Epithelial cell of proximal tubule (primary cell): ENCODE results near the gene DARS2. TPM values are rescaled to one million over a fixed set of nuclear protein-coding genes. Genes with fewer than 3 reads are reported as not detected.

Experiments used
- DNase-seq: peaks from one replicate; pipeline ENCODE4 v3.0.0-alpha.2; 2011; ENCODE audit warnings: low read depth
- H3K4me3 ChIP-seq: 2 replicates; pipeline ENCODE4 v1.5.1; 2011; ENCODE audit warnings: low read depth, mild to moderate bottlenecking, low read length
- total RNA-seq: library from RNA; depleted of rRNA; stranded (reverse); fragments of >200 nt; gene quantifications from 2 replicates; pipeline ENCODE4 v1.2.3, GENCODE V29; 2015
- TF ChIP-seq, protein P1 (sequence below): conservative IDR thresholded peaks from 2 replicates; pipeline ENCODE4 v1.5.1; 2012; ENCODE audit warnings: low read depth, mild to moderate bottlenecking, low read length

The DARS2 gene
- total RNA-seq, 1 donor from 2014 or later: 39.6 TPM

DNA sequence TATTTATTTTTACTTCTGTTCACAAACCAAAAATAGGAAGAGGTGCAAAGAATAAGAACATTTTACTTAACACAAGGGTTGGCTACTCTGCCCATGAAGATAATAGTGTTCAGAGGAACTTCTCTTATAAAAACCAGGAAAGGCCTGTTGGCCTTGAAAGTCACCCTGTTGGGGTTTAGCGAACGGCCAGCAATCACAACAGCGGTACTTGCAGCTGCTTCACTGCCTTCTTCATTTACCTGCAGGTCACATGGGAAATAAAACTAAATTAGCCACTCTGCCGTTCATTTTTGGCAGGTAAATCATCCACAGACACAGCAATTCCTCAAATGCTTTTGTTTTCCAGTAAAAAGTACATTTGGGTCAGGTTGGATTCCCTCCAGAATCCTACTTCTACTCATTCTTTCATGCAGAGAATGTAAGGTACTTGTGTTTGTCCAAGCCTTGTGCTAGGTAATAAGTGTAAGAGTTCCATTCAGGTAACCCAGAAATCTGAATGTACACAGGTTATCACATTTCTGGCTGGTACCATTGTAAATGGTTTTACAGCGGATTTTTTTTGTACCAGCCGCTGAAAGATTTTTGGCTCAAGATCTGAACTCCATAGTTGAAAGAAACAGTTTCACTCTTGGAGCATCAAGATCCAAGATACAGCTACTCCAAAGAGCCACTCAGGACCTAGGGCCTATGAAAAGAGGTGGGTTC, 79.5 kb downstream of the DARS2 start:
- no peak for DNase-seq
- TF ChIP-seq, protein P1, sequence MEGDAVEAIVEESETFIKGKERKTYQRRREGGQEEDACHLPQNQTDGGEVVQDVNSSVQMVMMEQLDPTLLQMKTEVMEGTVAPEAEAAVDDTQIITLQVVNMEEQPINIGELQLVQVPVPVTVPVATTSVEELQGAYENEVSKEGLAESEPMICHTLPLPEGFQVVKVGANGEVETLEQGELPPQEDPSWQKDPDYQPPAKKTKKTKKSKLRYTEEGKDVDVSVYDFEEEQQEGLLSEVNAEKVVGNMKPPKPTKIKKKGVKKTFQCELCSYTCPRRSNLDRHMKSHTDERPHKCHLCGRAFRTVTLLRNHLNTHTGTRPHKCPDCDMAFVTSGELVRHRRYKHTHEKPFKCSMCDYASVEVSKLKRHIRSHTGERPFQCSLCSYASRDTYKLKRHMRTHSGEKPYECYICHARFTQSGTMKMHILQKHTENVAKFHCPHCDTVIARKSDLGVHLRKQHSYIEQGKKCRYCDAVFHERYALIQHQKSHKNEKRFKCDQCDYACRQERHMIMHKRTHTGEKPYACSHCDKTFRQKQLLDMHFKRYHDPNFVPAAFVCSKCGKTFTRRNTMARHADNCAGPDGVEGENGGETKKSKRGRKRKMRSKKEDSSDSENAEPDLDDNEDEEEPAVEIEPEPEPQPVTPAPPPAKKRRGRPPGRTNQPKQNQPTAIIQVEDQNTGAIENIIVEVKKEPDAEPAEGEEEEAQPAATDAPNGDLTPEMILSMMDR: no peak
- H3K4me3 ChIP-seq: no peak overlapping the region

Other genes starting within 250 kb of the DARS2 start
- gene SLC9C2, start 221.6 kb upstream of the DARS2 start, total RNA-seq: not detected in 2 replicates
- gene TEX50, start 189.3 kb upstream of the DARS2 start, total RNA-seq: not detected in 2 replicates
- gene ANKRD45, start 154.8 kb upstream of the DARS2 start, total RNA-seq: 0.35 TPM in 1 of 2 replicates, not detected in the other
- gene KLHL20, start 109.7 kb upstream of the DARS2 start, total RNA-seq: 6.7 and 8.2 TPM in 2 replicates
- gene CENPL, start 210 bp downstream of the DARS2 start, total RNA-seq: 11.8 and 17.7 TPM in 2 replicates
- 319 and 645 TPM in 2 replicates for gene GAS5, start 43.3 kb downstream of the DARS2 start, total RNA-seq
- gene ZBTB37, start 43.7 kb downstream of the DARS2 start, total RNA-seq: 2.2 and 3.0 TPM in 2 replicates
- gene SERPINC1, start 92.7 kb downstream of the DARS2 start, total RNA-seq: not detected in 2 replicates
- gene RC3H1, start 197.7 kb downstream of the DARS2 start, total RNA-seq: 9.5 and 11.5 TPM in 2 replicates